ENCODE results near the gene KRTCAP2. TPM values are rescaled to one million over a fixed set of nuclear protein-coding genes. Genes with fewer than 3 reads are reported as not detected.
"Not testable (repeated sequence)": the region's sequence is repeated elsewhere in the genome, so short reads cannot be mapped to it uniquely, and the experiment has no call there.

KRTCAP2 gene
- 100 to 1,000 TPM; 166 to 177 TPM for total RNA-seq

GRCh38 chr1:155172732-155173477 is at the start of gene KRTCAP2:
KRTCAP2 (minus strand) TSS chr1:155173304; CDS start chr1:155173224, 80 bp downstream.
- Mint-ChIP-seq H3K4me1 (peaks cover 51% of the 10 kb centered on the region), H3K4me3 (peak within 1 kb of the TSS; percentile 82), H3K27me3 (no peaks in the 10 kb centered on the region), H3K27ac (peak within 1 kb of the TSS; percentile 90), H3K9me3 (ENCODE audit: low read depth) (no peaks in the 10 kb centered on the region), H3K36me3 (peaks cover 10% of the 10 kb centered on the region)
- CTCF ChIA-PET = interaction anchor here (0.6 to 13.0 kb wide), 52 partner anchors 8 to 1622 kb away, joined by 3 to 295 read pairs (median 4); partner anchors contain the start of genes ADAM15, DPM3, EFNA4 and FLAD1
- peak; percentile 98 for DNase-seq
- peak; percentile 84 for ATAC-seq

- Mint-ChIP-seq H3K4me1 (peaks cover 38% of the 10 kb centered on the region), H3K27ac (peak overlapping the region; percentile 80)
- ATAC-seq = not testable (repeated sequence)
Measured at GRCh38 chr1:155220211-155220965, 47.3 kb upstream of the KRTCAP2 start.

GRCh38 chr1:155219592-155220031 is 46.5 kb upstream of the KRTCAP2 start:
- peak; percentile 63 for DNase-seq
- H3K4me3 Mint-ChIP-seq = no peak overlapping the region
- peak; percentile 53 for ATAC-seq
- no peaks in the 10 kb centered on the region for H3K27me3 Mint-ChIP-seq
- peak overlapping the region; percentile 80 for H3K27ac Mint-ChIP-seq
- H3K9me3 Mint-ChIP-seq (ENCODE audit: low read depth) = no peaks in the 10 kb centered on the region
- peaks cover 3% of the 10 kb centered on the region for H3K36me3 Mint-ChIP-seq
- peaks cover 39% of the 10 kb centered on the region for H3K4me1 Mint-ChIP-seq
- CTCF ChIA-PET = interaction anchor here (2.2 to 2.8 kb wide), 2 partner anchors 12 to 31 kb away, joined by 9 to 13 read pairs; partner anchors contain the start of genes MTX1 and THBS3

More at GRCh38 chr1:155220211-155220965, 47.3 kb upstream of the KRTCAP2 start:
- not testable (repeated sequence) for H3K27me3 Mint-ChIP-seq; H3K4me3 Mint-ChIP-seq; H3K36me3 Mint-ChIP-seq; H3K9me3 Mint-ChIP-seq (ENCODE audit: low read depth); DNase-seq
- CTCF ChIA-PET = interaction anchor here (2.8 kb wide), 1 partner anchor 13 kb away, joined by 9 read pairs; the partner anchor contains the start of genes MTX1 and THBS3

GRCh38 chr1:155218854-155219591 is 45.9 kb upstream of the KRTCAP2 start:
- Mint-ChIP-seq H3K27ac (peak overlapping the region; percentile 80), H3K4me1 (peaks cover 37% of the 10 kb centered on the region), H3K4me3 (no peak overlapping the region), H3K36me3 (peaks cover 3% of the 10 kb centered on the region), H3K27me3 (no peaks in the 10 kb centered on the region), H3K9me3 (ENCODE audit: low read depth) (no peaks in the 10 kb centered on the region)
- CTCF ChIA-PET = interaction anchor here (0.8 to 2.8 kb wide), 3 partner anchors 12 to 32 kb away, joined by 3 to 13 read pairs (median 9); partner anchors contain the start of genes MTX1 and THBS3
- DNase-seq = no peak
- peak; percentile 44 for ATAC-seq

GRCh38 chr1:155214702-155215101 is 41.6 kb upstream of the KRTCAP2 start:
- not testable (repeated sequence) for H3K4me3 Mint-ChIP-seq; H3K9me3 Mint-ChIP-seq (ENCODE audit: low read depth); H3K36me3 Mint-ChIP-seq; DNase-seq; H3K27me3 Mint-ChIP-seq
- ATAC-seq = peak; percentile 43
- H3K27ac Mint-ChIP-seq = peak overlapping the region; percentile 76
- peaks cover 34% of the 10 kb centered on the region for H3K4me1 Mint-ChIP-seq
- CTCF ChIA-PET = interaction anchor here (1.9 kb wide), 1 partner anchor 21 kb away, joined by 6 read pairs; no protein-coding TSS in a partner anchor

- H3K9me3 Mint-ChIP-seq (ENCODE audit: low read depth); H3K27ac Mint-ChIP-seq; H3K36me3 Mint-ChIP-seq; DNase-seq; H3K4me3 Mint-ChIP-seq; ATAC-seq; CTCF ChIA-PET; H3K27me3 Mint-ChIP-seq: not testable (repeated sequence)
- peaks cover 34% of the 10 kb centered on the region for H3K4me1 Mint-ChIP-seq
Measured at GRCh38 chr1:155212051-155212440, 38.9 kb upstream of the KRTCAP2 start.

- H3K9me3 Mint-ChIP-seq (ENCODE audit: low read depth); ATAC-seq; H3K27me3 Mint-ChIP-seq; CTCF ChIA-PET; H3K36me3 Mint-ChIP-seq; H3K27ac Mint-ChIP-seq; DNase-seq; H3K4me3 Mint-ChIP-seq: not testable (repeated sequence)
- H3K4me1 Mint-ChIP-seq = peaks cover 39% of the 10 kb centered on the region
Measured at GRCh38 chr1:155211381-155212050, 38.4 kb upstream of the KRTCAP2 start.

- Mint-ChIP-seq H3K4me3 (peak overlapping the region; percentile 83), H3K9me3 (ENCODE audit: low read depth) (no peaks in the 10 kb centered on the region), H3K27ac (no peak overlapping the region), H3K4me1 (peaks cover 41% of the 10 kb centered on the region), H3K36me3 (peaks cover 3% of the 10 kb centered on the region), H3K27me3 (no peaks in the 10 kb centered on the region)
- no peak for ATAC-seq
- no peak for DNase-seq
- CTCF ChIA-PET = interaction anchor here (4.2 to 5.3 kb wide), 3 partner anchors 32 to 40 kb away, joined by 36 to 55 read pairs (median 41); partner anchors contain the start of genes KRTCAP2 and TRIM46
Measured at GRCh38 chr1:155210314-155211104, 37.4 kb upstream of the KRTCAP2 start.

GRCh38 chr1:155209312-155209721 is 36.2 kb upstream of the KRTCAP2 start:
- no peaks in the 10 kb centered on the region for H3K36me3 Mint-ChIP-seq
- CTCF ChIA-PET = interaction anchor here (0.5 to 5.3 kb wide), 9 partner anchors 10 to 1075 kb away, joined by 3 to 87 read pairs (median 36); partner anchors contain the start of genes KRTCAP2, TMEM79 and TRIM46
- DNase-seq = no peak
- no peak for ATAC-seq
- H3K4me3 Mint-ChIP-seq = peak overlapping the region; percentile 83
- H3K9me3 Mint-ChIP-seq (ENCODE audit: low read depth) = no peaks in the 10 kb centered on the region
- H3K27me3 Mint-ChIP-seq = no peaks in the 10 kb centered on the region
- H3K27ac Mint-ChIP-seq = peak overlapping the region; percentile 88
- H3K4me1 Mint-ChIP-seq = peaks cover 34% of the 10 kb centered on the region

GRCh38 chr1:155208541-155209311 is 35.6 kb upstream of the KRTCAP2 start, which contains the start of gene MTX1:
MTX1 (plus strand) TSS chr1:155208695; CDS start chr1:155208805, 110 bp downstream.
- ATAC-seq (peak; percentile 78), DNase-seq (peak; percentile 92)
- H3K27me3 Mint-ChIP-seq = no peaks in the 10 kb centered on the region
- H3K4me3 Mint-ChIP-seq = peak within 1 kb of the TSS; percentile 83
- peak within 1 kb of the TSS; percentile 88 for H3K27ac Mint-ChIP-seq
- H3K4me1 Mint-ChIP-seq = peaks cover 34% of the 10 kb centered on the region
- no peaks in the 10 kb centered on the region for H3K36me3 Mint-ChIP-seq
- no peaks in the 10 kb centered on the region for H3K9me3 Mint-ChIP-seq (ENCODE audit: low read depth)
- CTCF ChIA-PET = interaction anchor here (0.5 to 5.3 kb wide), 10 partner anchors 9 to 279 kb away, joined by 3 to 87 read pairs (median 22); partner anchors contain the start of genes KRTCAP2 and TRIM46

Data from activated CD8-positive, alpha-beta memory T cell treated with anti-CD3 and anti-CD28 coated beads, Interleukin-2, amount 10 ng/mL, durations not matched to agents 7 days and 5 days (primary cell).